ENCODE data around the gene MED15.
"Not testable (repeated sequence)": the region's sequence is repeated elsewhere in the genome, so short reads cannot be mapped to it uniquely, and the experiment has no call there.

The MED15 gene

DNA sequence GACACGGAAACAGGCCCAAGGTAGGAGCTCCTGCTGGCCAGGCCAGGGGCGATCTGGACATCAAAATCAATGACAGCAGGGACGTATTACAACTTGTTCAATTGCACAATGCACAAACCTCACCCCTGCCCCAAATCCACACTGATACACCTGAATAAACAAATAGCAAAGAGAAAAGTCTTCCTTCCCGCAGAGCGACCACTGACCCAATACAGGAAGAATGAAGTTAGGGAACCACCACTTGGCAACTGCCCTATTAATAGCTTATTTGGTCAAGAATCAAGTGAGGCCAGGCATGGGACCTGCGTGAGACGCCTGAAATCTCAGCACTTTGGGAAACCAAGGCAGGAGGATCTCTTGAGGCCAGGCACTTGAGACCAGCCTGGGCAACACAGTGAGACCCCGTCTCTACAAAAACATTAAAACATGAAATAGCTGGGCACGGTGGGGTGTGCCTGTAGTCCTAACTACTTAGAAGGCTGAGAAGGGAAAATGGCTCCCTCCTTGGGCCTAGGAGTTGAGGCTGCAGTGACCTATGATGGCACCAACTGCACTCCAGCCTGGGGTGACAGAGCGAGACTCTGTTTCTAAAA, 109.1 kb downstream of the MED15 start:
- no peak overlapping the region for H3K27ac ChIP-seq (ENCODE audit: low read depth, low read length)
- no peak overlapping the region for H3K9ac ChIP-seq (ENCODE audit: low read length)
- WGBS (ENCODE audit: extremely low coverage, insufficient coverage, low lambda C conversion rate): no CpG with 5 or more reads among the region's 10 CpGs
- H3K23ac ChIP-seq (ENCODE audit: low read length): no peak overlapping the region
- H2AK5ac ChIP-seq (ENCODE audit: low read length): no peak overlapping the region
- no peak overlapping the region for H3K4me2 ChIP-seq (ENCODE audit: low read length)
- no peak overlapping the region for H2BK5ac ChIP-seq (ENCODE audit: low read length)
- H3K4me3 ChIP-seq (ENCODE audit: low read length): no peak overlapping the region
- DNase-seq: no peak
- no peak overlapping the region for H3K4ac ChIP-seq (ENCODE audit: low read depth, low read length)
- H2BK15ac ChIP-seq (replicated peaks; ENCODE audit: low read depth): no peak overlapping the region
- H3K79me2 ChIP-seq (ENCODE audit: control insufficient read depth, insufficient read depth, low read length): no peaks in the 10 kb centered on the region
- no peak overlapping the region for H4K5ac ChIP-seq (ENCODE audit: low read length)
- no peak overlapping the region for H3K56ac ChIP-seq (ENCODE audit: low read length)
- no peak overlapping the region for H2BK120ac ChIP-seq (ENCODE audit: low read depth, low read length)
- no peaks in the 10 kb centered on the region for H3K4me1 ChIP-seq (ENCODE audit: control insufficient read depth, low read depth, low read length)
- no peaks in the 10 kb centered on the region for H3K79me1 ChIP-seq (ENCODE audit: low read length)
- no peaks in the 10 kb centered on the region for H3K36me3 ChIP-seq (ENCODE audit: control insufficient read depth, insufficient read depth, low read length)
- H3K27me3 ChIP-seq (ENCODE audit: insufficient read depth, low read length, poor library complexity): no peaks in the 10 kb centered on the region
- no peak overlapping the region for H3K18ac ChIP-seq (ENCODE audit: low read length)
- H4K8ac ChIP-seq (ENCODE audit: low read depth, low read length): no peak overlapping the region

DNA sequence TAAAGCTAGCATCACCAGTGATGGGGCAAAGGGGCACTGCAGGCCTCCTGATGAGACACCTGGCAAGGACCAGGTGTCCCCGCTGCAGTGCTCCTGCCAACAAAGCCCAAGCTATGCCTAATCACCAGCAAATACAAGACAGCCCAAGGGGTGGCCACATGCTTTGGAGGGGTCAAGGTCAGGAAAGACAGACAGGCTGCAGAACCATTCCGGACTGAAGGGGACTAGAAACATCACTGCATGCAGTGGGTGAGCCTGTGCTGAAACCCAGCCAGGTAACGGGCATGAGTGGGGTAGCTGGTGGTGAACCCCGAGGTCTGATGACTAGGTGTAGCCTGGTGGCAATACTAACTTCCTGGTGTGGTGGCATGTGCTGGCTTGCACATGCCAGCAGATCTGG, 111.1 kb downstream of the MED15 start:
- no CpG with 5 or more reads among the region's 4 CpGs for WGBS (ENCODE audit: extremely low coverage, insufficient coverage, low lambda C conversion rate)
- no peaks in the 10 kb centered on the region for H3K4me1 ChIP-seq (ENCODE audit: control insufficient read depth, low read depth, low read length)
- H2BK15ac ChIP-seq (replicated peaks; ENCODE audit: low read depth): no peak overlapping the region
- no peak overlapping the region for H4K5ac ChIP-seq (ENCODE audit: low read length)
- no peak overlapping the region for H3K4ac ChIP-seq (ENCODE audit: low read depth, low read length)
- no peak overlapping the region for H3K27ac ChIP-seq (ENCODE audit: low read depth, low read length)
- no peak overlapping the region for H3K18ac ChIP-seq (ENCODE audit: low read length)
- H3K56ac ChIP-seq (ENCODE audit: low read length): no peak overlapping the region
- no peak overlapping the region for H3K4me3 ChIP-seq (ENCODE audit: low read length)
- no peak overlapping the region for H2AK5ac ChIP-seq (ENCODE audit: low read length)
- no peaks in the 10 kb centered on the region for H3K79me2 ChIP-seq (ENCODE audit: control insufficient read depth, insufficient read depth, low read length)
- DNase-seq: no peak
- H3K23ac ChIP-seq (ENCODE audit: low read length): no peak overlapping the region
- H3K79me1 ChIP-seq (ENCODE audit: low read length): no peaks in the 10 kb centered on the region
- no peak overlapping the region for H2BK120ac ChIP-seq (ENCODE audit: low read depth, low read length)
- no peak overlapping the region for H3K4me2 ChIP-seq (ENCODE audit: low read length)
- H3K27me3 ChIP-seq (ENCODE audit: insufficient read depth, low read length, poor library complexity): no peaks in the 10 kb centered on the region
- no peaks in the 10 kb centered on the region for H3K36me3 ChIP-seq (ENCODE audit: control insufficient read depth, insufficient read depth, low read length)
- H2BK5ac ChIP-seq (ENCODE audit: low read length): no peak overlapping the region
- H3K9ac ChIP-seq (ENCODE audit: low read length): no peak overlapping the region
- no peak overlapping the region for H4K8ac ChIP-seq (ENCODE audit: low read depth, low read length)

DNA sequence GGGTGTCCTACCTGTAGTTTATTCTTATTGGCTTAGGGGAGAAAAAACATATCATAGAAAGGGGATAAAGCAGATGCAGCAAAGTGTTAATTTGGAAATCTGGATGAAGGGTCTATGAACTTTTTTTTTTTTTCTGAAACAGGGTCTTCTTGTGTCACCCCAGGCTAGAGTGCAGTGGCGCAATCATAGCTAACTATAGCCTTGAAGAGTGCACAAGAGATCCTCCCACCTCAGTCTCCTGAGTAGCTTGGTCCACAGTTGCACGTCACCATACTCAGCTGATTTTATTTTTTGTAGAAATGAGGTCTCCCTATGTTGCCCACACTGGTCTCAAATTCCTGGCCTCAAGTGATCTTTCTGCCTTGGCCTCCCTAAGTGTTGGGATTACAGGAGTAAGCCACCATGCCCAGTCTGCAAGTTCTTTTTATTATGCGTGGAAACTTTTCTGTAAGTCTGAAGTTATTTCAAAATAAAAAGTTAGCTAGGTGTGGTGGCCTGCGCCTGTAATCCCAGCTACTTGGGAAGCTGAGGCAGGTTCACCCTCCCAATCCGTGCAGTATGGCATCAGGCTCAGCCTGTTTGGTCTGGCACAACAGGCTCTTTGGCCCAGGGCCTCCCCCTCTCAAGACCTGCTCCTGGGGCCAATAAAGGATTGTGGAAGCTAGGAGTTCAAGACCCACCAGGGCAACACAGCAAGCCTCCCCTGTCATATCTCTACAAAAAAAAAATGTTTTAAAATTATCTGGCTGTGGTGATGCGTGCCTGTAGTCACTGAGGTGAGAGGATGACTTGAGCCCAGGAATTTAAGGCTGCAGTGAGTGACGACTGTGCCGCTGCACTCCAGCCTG, 111.9 kb downstream of the MED15 start:
- Histone ChIP-seq H3K4me3 (ENCODE audit: low read length) (no peak overlapping the region), H3K36me3 (ENCODE audit: control insufficient read depth, insufficient read depth, low read length) (no peaks in the 10 kb centered on the region), H3K4me2 (ENCODE audit: low read length) (no peak overlapping the region), H3K18ac (ENCODE audit: low read length) (no peak overlapping the region), H3K23ac (ENCODE audit: low read length) (no peak overlapping the region), H2AK5ac (ENCODE audit: low read length) (no peak overlapping the region), H2BK15ac (replicated peaks; ENCODE audit: low read depth) (no peak overlapping the region), H4K5ac (ENCODE audit: low read length) (no peak overlapping the region), H3K4me1 (ENCODE audit: control insufficient read depth, low read depth, low read length) (no peaks in the 10 kb centered on the region), H3K9ac (ENCODE audit: low read length) (no peak overlapping the region), H3K27me3 (ENCODE audit: insufficient read depth, low read length, poor library complexity) (no peaks in the 10 kb centered on the region), H3K56ac (ENCODE audit: low read length) (no peak overlapping the region), H2BK120ac (ENCODE audit: low read depth, low read length) (no peak overlapping the region), H3K27ac (ENCODE audit: low read depth, low read length) (no peak overlapping the region), H3K4ac (ENCODE audit: low read depth, low read length) (no peak overlapping the region), H4K8ac (ENCODE audit: low read depth, low read length) (no peak overlapping the region), H2BK5ac (ENCODE audit: low read length) (no peak overlapping the region), H3K79me2 (ENCODE audit: control insufficient read depth, insufficient read depth, low read length) (no peaks in the 10 kb centered on the region), H3K79me1 (ENCODE audit: low read length) (no peaks in the 10 kb centered on the region)
- DNase-seq: no peak
- WGBS (ENCODE audit: extremely low coverage, insufficient coverage, low lambda C conversion rate): no CpG with 5 or more reads among the region's 8 CpGs

DNA sequence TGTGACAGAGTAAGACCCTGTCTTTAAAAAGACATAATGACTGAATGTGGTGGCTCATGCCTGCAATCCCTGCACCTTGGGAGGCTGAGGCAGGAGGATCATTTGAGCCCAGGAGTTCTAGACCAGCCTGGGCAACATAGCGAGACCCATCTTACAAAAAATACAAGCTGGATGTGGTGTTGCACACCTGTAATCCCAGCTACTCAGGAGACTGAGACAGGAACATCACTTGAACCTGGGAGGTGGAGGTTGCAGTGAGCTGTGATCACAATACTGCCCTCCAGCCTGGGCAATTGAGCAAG, 112.4 kb downstream of the MED15 start:
- H3K27ac ChIP-seq (ENCODE audit: low read depth, low read length); H3K27me3 ChIP-seq (ENCODE audit: insufficient read depth, low read length, poor library complexity); H2AK5ac ChIP-seq (ENCODE audit: low read length); H3K79me1 ChIP-seq (ENCODE audit: low read length); H4K5ac ChIP-seq (ENCODE audit: low read length); H3K79me2 ChIP-seq (ENCODE audit: control insufficient read depth, insufficient read depth, low read length); H3K4me1 ChIP-seq (ENCODE audit: control insufficient read depth, low read depth, low read length); H3K56ac ChIP-seq (ENCODE audit: low read length); H4K8ac ChIP-seq (ENCODE audit: low read depth, low read length); H3K4me3 ChIP-seq (ENCODE audit: low read length); H2BK120ac ChIP-seq (ENCODE audit: low read depth, low read length); DNase-seq; H2BK5ac ChIP-seq (ENCODE audit: low read length); H3K23ac ChIP-seq (ENCODE audit: low read length); H3K4ac ChIP-seq (ENCODE audit: low read depth, low read length); H3K4me2 ChIP-seq (ENCODE audit: low read length); H3K36me3 ChIP-seq (ENCODE audit: control insufficient read depth, insufficient read depth, low read length); H3K18ac ChIP-seq (ENCODE audit: low read length); H2BK15ac ChIP-seq (replicated peaks; ENCODE audit: low read depth); H3K9ac ChIP-seq (ENCODE audit: low read length): not testable (repeated sequence)
- WGBS (ENCODE audit: extremely low coverage, insufficient coverage, low lambda C conversion rate): no CpG with 5 or more reads among the region's 1 CpG

DNA sequence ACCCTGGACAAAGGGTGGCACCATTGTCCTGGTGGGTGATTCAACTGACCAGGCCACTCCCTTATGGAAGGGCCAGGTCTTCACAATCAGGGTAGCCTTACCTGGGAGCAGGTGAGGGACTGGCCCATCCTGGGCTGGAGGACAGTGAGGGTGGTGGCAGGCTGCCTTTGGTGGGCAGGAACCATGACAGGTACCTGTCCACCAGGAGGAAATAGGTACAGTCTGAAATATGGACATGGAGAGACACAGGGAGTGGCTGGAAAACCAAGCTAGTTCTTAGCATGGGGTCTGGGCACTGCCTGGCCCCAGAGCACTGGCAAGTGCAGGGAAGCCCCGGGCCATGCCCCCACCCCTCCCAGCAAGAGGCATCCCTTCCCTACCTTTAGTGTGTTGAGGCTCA, 113.8 kb downstream of the MED15 start:
- Histone ChIP-seq H2BK15ac (replicated peaks; ENCODE audit: low read depth) (no peak overlapping the region), H2AK5ac (ENCODE audit: low read length) (no peak overlapping the region), H3K4me1 (ENCODE audit: control insufficient read depth, low read depth, low read length) (no peaks in the 10 kb centered on the region), H3K23ac (ENCODE audit: low read length) (no peak overlapping the region), H3K18ac (ENCODE audit: low read length) (no peak overlapping the region), H4K5ac (ENCODE audit: low read length) (no peak overlapping the region), H3K36me3 (ENCODE audit: control insufficient read depth, insufficient read depth, low read length) (no peaks in the 10 kb centered on the region), H3K9ac (ENCODE audit: low read length) (no peak overlapping the region), H3K4me3 (ENCODE audit: low read length) (no peak overlapping the region), H3K4me2 (ENCODE audit: low read length) (no peak overlapping the region), H4K8ac (ENCODE audit: low read depth, low read length) (no peak overlapping the region), H3K79me2 (ENCODE audit: control insufficient read depth, insufficient read depth, low read length) (no peaks in the 10 kb centered on the region), H2BK5ac (ENCODE audit: low read length) (no peak overlapping the region), H3K27me3 (ENCODE audit: insufficient read depth, low read length, poor library complexity) (no peaks in the 10 kb centered on the region), H3K56ac (ENCODE audit: low read length) (no peak overlapping the region), H3K79me1 (ENCODE audit: low read length) (no peaks in the 10 kb centered on the region), H3K27ac (ENCODE audit: low read depth, low read length) (no peak overlapping the region), H3K4ac (ENCODE audit: low read depth, low read length) (no peak overlapping the region), H2BK120ac (ENCODE audit: low read depth, low read length) (no peak overlapping the region)
- DNase-seq: no peak
- no CpG with 5 or more reads among the region's 1 CpG for WGBS (ENCODE audit: extremely low coverage, insufficient coverage, low lambda C conversion rate)

All from mesendoderm (in vitro differentiated cells).